SH-SY5Y (cell line): ENCODE measurements around the gene ZNF248.

ENCODE experiments used
- GATA2 ChIP-seq: IDR thresholded peaks from 2 replicates; pipeline ENCODE4 v1.6.1; 2011; ENCODE audit warnings: mild to moderate bottlenecking, low read depth, low read length
- GATA3 ChIP-seq: IDR thresholded peaks from 2 replicates; pipeline ENCODE4 v1.6.1; 2011; ENCODE audit warnings: low read depth, mild to moderate bottlenecking, low read length, moderate library complexity

Gene ZNF248

GRCh38 chr10:37857287-37858211 is at the start of gene ZNF248:
Gene ZNF248 (minus strand): TSS chr10:37857610. CDS start chr10:37856310, 1,300 bp downstream.
- no peak for TF ChIP-seq GATA2
- TF ChIP-seq GATA3: no peak

DNA sequence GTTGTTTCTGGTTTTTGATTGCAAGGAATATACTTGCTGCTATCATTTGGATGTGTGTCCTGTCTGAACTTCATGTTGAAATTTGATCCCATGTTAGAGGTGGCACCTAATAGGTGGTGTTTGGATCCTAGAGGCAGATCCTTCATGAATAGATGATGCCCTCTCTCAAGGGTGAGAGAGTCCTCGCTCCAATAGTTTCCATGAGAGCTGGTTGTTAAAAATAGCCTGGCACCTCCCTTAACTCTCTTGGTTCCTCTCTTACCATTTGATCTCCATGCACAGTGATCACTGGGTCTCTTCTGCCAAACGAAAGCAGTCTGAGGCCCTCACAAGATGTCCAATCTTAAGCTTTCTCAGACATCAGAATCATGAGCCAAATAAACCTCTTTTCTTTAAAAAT is 49.0 kb upstream of the ZNF248 start:
- TF ChIP-seq GATA3: no peak
- TF ChIP-seq GATA2: no peak

- TF ChIP-seq GATA2: no peak
Measured at GRCh38 chr10:37896436-37896835, 39.0 kb upstream of the ZNF248 start.

DNA sequence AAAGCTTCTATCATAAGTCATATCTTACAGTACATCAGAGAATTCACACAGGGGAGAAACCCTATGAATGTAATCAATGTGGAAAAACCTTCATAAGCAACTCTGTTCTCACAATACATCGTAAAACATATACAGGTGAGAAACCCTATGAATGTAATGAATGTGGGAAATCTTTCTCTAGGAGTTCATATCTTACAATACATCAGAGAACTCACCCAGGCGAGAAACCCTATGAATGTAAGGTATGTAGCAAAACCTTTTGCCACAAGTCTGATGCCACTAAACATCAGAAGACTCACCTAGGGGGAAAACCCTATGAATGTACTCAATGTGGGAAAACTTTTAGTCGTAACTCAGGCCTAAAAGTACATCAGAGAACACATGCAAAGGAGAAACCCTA is 38.3 kb upstream of the ZNF248 start:
- no peak for TF ChIP-seq GATA2
- TF ChIP-seq GATA3: no peak

DNA sequence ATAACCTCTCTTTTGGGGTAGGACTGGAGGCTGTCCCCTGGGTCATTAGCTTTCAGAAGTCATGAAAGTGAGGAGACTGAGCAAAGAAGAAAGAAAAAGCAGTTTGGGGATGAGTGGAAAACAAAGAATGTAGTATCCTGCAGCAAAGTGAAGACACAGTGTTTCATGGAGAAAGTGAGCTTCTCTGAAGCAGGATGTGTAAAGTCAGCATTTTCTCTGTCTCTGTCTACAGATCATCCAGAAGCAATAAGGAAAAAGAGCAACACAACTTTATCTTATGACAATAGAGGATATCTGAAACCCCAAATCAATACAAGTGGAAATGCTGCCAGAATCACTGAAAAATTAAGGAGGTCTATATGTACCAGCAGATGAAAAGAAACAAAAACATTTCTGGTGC is 28.4 kb upstream of the ZNF248 start:
- TF ChIP-seq GATA2 (no peak), GATA3 (no peak)

DNA sequence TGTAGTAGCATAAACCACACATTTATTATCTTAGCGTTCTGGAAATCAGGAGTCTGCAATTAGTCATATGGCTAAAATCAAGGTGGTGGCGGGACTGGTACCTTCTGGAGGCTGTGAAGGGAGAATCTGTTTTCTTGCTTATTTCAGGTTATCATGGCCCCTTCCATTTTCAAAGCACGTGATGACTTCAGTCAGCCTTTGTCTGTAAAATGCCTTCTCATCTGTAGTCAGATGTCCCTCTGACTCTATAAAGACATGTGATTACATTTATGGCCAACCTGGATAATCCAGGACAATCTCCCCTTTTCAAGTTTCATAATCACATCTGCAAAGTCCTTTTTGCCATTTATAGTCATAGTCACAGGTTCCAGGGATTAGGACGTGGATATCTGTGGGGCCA is 15.5 kb upstream of the ZNF248 start:
- TF ChIP-seq GATA2 (no peak), GATA3 (no peak)

GRCh38 chr10:37872283-37872682 is 14.9 kb upstream of the ZNF248 start:
- TF ChIP-seq GATA2 (no peak), GATA3 (no peak)

DNA sequence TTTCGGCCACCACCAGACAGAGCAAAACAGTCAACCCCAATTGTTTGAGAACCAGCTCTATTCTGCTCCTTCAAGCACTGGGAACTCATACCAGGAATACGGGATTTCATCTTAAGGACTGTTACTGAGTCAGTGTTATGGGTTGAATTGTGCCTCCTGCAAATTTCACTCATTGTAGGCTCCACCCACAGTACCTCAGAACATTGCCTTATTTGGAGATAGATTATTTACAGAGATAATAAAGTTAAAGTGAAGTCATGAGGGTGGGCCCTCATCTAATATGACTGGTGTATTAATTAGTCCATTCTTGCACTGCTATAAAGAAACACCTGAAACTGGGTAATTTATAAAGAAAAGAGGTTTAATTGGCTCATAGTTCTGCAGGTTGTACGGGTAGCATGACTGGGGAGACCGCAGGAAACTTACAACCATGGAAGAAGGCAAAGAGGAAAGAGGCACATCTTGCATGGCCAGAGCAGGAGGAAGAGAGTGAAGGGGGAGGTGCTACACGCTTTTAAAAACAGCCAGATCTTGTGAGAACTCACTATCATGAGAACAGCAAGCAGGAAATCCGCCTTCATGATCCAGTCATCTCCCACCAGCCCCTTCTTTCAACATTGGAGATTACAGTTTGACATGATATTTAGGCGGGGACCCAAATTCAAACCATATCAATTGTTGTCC is 14.3 kb upstream of the ZNF248 start:
- TF ChIP-seq GATA3 (no peak), GATA2 (no peak)

DNA sequence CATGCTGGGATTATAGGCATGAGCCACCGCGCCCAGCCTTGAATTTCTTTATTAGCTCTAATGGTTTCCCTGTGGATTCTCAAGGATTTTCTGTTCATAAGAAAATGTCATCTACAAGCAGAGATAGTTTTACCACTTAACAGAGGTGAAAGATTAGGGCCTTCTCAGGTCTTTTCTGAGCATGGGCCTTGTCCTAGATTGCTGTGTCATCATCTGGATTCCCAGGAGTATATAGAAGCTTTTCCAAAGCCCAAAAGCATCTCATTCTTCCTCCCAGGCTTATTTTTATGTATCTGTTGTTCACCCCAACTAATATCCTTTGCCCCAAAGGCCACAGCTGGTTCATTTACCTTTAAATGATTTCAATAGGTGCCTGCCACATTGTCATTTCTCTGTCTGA is 13.7 kb upstream of the ZNF248 start:
- TF ChIP-seq GATA3: no peak
- TF ChIP-seq GATA2: no peak

DNA sequence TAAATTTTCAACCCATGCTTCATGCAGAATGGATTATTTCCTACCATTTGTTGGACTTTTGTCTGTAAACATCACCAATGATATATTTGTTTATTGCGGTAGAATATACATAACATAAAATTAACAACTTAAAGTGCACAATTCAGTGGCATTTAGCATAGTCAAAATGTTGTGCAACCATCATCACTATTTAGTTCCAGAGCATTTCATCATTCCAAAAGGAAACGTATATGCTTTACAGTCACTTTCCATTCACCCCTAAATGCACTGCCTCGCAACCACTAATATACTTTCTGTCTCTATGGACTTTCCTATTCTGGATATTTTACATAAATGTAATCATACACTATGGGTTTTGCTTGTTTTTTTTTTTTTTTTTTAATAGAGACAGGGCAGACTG is 11.4 kb upstream of the ZNF248 start:
- TF ChIP-seq GATA2 (no peak), GATA3 (no peak)

GRCh38 chr10:37865957-37866803 is 8.8 kb upstream of the ZNF248 start:
- TF ChIP-seq GATA2 (no peak), GATA3 (no peak)

- TF ChIP-seq GATA2 (no peak), GATA3 (no peak)
Measured at GRCh38 chr10:37865264-37865663, 7.9 kb upstream of the ZNF248 start.

- no peak for TF ChIP-seq GATA3
- no peak for TF ChIP-seq GATA2
Measured at GRCh38 chr10:37860494-37861190, 3.2 kb upstream of the ZNF248 start.
